NCI-H2107 treated with DMSO at 0.1 percent for 48 hours (cell line): ENCODE results near the gene TMEM134.
A peak's percentile ranks its signal among the peaks of the same experiment; 100 is the strongest.
"Not testable (repeated sequence)": the region's sequence is repeated elsewhere in the genome, so short reads cannot be mapped to it uniquely, and the experiment has no call there.

ENCODE experiments used
- DNase-seq: peaks from one replicate; lab custom pipeline; 2025; ENCODE audit not compliant: unreplicated experiment; lab: John Stamatoyannopoulos, UW

Gene TMEM134

DNA sequence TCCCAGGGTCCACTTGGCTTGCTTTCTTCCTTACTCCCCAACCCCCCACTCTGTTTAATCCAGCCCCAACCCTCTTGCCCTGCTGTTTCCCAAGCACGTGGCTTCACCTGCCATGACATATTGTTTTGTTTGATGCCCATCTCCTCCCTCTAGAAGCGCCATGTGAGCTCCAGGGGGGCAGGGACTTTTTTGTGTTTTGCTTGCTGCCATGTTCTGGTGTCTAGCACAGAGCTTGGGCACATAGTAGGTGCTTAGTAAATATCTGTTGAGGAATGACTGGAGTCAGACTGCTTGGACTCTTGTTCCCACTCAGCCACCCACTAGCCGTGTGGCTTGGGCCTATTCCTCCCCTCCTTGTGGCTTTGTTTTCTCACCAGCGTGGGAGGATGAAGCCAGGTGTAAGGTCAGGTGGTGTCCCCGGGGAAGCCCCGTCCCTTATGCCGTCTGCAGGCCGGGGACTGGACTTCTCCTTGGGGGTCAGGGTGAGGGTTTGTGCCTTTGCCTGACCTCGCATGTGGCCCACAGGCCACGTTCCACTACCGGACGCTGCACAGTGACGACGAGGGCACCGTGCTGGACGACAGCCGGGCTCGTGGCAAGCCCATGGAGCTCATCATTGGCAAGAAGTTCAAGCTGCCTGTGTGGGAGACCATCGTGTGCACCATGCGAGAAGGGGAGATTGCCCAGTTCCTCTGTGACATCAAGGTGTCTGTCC, 17.6 kb upstream of the TMEM134 start:
- DNase-seq: no peak

DNA sequence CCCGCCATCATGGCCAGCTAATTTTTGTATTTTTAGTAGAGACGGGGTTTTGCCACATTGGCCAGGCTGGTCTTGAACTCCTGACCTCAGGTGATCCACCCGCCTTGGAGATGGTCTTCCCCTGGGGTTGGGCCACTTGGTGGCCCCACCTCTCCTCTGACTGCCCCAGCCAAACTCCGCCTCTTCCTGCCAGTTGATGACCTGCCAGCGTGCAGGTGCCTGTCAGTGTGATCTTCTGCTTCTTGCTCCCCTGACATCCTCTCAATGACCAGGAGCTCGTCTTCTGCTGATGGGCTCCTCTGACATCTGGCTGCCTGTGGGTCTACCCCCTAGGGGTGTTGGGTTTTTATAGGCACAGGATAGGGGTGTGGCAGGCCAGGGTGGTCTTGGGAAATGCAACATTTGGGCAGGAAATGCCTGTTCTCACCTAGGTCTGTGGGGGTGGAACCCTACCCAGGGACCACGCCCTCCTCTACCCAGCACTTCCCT, 16.9 kb upstream of the TMEM134 start:
- not testable (repeated sequence) for DNase-seq

DNA sequence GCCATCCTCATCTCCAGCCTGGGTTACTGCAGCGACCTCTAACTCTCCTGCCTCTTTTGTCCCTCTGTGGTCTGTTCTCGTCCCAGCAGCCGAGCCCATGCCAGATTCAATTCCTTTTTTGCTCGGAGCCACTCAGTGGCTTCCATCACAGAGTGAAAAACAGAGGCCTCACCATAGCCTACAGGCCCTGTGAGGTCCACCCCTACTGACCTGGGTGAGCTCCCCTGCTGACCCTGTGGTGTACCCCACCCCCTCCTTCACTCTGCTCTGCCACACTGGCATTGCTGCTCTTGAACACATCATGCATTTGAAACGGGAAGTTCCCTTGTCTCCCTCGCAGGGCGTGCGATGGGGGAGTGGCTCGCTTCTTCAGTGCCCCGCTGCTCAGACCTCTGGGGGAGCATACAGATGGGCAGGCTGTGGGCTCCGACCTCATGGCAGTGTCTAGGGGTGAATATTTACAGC, 15.8 kb upstream of the TMEM134 start:
- no peak for DNase-seq

DNA sequence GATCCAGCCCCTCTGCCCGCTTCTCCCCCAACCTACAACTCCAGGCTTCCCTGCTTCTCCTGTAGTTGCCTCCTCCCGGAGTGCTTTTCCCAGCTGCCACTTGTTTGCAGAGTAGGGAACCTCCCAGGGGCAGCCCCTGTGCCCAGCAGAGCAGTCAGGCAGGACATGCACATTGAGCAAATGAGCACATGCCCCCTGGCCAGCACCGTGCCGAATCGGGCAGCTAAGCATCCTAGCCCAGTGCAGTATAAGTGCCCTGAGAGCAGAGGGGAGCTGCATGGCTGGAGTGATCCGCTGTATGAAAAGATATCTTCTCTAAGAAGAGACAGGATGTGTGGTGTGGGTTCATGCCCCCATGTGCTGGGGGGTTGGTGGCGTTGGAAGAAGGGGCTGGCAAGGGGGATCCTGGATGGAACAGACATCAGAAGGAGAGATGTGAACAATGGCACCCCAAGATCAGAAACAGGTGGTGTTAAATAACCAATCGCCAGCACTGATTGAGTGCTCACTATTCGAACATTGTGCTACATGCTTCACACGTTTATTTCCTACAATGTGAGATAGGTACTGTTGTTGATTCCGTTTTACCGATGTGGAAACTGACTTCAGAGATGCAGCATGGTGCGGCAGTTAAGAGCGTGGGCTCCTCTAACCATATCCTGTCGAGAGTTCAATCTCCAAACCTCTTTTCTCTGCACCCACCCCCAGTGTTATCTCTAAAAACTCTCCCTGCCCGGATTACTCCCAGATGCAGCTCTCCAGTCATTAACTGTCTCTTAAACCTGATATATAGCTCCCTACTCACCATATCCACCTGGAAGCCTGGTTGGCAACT, 15.0 kb upstream of the TMEM134 start:
- no peak for DNase-seq

DNA sequence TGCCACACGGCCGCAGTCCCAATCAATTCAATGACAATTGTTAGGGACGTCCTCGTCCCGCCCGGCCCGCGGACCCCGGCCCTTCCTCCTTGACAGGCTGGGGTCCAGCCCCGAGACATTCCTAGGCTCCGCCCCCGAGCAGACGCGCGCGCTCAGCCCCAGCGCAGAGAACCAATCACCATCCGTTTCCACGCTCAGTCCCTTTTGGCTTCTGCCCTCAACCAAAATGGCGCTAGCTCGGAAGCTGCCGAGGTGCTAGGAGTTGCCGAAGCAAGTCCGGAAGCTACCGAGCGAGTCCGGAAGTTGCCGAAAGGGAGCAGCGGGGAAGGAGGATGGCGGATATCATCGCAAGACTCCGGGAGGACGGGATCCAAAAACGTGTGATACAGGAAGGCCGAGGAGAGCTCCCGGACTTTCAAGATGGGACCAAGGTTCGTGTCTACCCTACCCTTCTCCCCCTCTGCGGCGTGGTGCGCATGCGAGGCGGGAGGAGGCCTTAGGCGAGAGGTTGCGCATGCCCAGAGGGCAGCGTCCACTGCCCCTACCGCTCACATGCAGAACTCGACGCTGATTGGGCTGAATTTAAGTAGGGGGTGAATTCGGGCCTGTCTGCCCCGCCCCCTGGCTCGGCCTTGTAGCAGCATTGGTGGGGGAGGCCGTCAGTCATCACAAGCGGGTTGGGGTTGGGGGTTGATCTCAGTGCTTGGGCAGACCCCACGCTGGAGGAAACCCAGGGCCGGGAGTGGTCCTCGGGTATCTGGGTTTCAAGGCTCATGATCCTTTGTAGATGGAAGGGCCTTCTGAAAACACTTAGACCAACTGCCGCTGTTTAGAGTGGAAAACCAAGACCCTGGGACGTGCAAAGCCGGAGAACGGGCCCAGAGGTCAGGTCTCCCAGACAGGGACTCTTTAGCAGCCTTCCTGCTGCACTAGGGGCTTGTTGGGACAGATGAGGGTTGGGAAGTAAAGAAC, 14.1 kb upstream of the TMEM134 start, which contains the start of gene AIP:
Gene AIP (plus strand): TSS at position 200 of the 972 bp plus-strand sequence. CDS start 133 bp downstream, at position 333.
- peak; percentile 97 for DNase-seq

DNA sequence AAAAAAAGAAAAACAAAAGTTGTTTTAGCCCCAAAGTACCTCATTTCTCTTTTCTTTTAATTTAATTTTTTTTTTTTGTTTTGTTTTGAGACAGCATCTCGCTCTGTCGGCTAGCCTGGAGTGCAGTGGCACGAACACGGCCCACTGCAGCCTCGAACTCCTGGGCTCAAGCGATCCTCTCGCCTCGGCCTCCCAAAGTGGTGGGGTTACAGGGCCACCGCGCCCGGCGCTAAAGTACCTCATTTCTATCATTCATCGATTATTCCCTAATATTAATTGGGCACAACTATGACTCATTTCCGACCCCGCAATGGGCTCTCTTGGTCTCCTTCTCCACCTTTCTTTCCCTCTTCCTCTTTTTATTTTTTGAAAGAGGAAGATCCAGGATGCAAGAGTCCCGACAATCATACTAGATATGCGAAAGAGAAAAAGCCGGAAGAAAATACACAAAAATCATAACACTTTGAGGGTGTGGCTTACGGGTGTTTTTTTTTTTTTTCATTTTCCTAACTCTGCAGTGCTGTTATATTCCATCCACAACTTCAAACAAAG, 13.3 kb upstream of the TMEM134 start:
- no peak for DNase-seq

DNA sequence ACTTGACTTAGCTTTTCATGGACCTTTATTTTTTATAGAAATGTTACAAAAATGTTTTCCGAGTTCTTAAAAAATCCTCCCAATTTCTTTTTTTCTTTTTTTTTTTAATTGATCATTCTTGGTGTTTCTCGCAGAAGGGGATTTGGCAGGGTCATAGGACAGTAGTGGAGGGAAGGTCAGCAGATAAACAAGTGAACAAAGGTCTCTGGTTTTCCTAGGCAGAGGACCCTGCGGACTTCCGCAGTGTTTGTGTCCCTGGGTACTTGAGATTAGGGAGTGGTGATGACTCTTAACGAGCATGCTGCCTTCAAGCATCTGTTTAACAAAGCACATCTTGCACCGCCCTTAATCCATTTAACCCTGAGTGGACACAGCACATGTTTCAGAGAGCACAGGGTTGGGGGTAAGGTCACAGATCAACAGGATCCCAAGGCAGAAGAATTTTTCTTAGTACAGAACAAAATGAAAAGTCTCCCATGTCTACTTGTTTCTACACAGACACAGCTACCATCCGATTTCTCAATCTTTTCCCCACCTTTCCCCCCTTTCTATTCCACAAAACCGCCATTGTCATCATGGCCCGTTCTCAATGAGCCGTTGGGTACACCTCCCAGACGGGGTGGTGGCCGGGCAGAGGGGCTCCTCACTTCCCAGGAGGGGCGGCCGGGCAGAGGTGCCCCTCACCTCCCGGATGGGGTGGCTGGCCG, 8.4 kb upstream of the TMEM134 start:
- DNase-seq: not testable (repeated sequence)

DNA sequence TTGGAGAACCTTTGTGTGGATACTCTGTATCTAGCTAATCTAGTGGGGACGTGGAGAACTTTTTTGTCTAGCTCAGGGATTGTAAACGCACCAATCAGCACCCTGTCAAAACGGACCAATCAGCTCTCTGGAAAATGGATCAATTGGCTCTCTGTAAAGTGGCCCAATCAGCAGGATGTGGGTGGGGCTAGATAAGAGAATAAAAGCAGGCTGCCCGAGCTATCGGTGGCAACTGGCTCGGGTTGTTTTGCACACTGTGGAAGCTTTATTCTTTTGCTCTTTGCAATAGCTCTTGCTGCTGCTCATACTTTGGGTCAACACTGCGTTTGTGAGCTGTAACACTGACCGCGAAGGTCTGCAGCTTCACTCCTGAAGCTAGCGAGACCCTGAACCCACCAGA, 7.6 kb upstream of the TMEM134 start:
- not testable (repeated sequence) for DNase-seq

DNA sequence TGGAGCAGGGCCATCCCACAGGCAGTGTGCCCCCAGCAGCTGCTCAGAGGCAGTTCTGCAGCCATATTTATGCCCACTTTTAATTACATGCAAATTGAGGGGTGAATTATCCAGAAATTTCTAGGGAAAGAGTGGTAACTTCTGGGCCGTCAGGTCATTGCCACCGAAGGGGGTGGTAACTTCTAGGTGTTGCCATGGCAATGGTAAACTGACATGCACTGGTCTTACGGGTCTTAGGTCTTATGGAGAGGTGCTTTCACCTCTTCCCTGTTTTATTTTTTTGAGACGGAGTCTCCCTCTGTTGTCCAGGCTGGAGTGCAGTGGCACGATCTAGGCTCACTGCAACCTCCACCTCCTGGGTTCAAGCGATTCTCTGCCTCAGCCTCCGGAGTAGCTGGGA, 3.8 kb upstream of the TMEM134 start:
- no peak for DNase-seq

DNA sequence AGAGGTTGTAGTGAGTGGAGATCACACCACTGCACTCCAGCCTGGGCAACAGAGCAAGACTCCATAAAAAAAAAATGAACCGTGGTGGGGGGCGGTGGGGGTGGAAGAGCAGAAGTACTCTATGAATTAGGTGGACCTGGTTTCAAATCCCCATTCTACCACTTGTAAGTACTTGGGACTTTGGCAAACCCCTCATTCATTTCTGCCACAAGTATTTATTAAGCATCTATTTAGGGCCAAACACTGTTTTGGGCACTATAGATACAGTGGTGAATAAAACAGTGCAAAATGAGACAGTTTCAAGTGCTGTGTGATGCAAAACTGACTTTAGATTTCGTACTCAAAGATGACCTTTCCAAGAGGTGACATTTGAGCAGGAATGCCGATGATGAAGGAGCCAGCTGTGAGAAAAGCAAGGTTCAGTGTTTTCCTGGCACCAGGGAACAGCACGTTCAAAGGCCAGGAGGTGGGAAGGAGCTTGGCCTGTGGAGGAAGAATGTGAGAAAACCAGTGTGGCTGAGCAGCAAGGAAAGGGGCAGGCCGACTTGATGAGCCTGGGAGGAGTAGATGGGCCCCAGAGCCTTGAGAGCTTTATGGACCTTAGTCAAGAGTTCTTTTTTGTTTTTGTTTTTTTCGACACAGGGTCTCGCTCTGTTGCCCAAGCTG, 1.4 kb upstream of the TMEM134 start:
- no peak for DNase-seq

DNA sequence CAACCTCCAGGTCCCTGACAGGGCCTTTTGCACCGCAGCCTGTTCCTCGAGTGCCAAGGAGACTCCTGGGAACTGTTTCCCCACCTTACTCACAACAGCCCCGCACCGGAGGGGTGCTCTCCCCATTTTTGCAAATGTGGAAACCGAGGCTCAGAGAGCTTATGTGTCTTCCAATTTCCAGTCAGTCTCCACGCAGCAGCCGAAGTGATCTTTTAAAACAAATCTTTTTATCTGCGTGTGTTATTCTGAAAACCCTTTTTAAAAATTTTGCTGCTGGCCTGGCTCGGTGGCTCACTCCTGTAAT, 409 bp upstream of the TMEM134 start:
- no peak for DNase-seq

DNA sequence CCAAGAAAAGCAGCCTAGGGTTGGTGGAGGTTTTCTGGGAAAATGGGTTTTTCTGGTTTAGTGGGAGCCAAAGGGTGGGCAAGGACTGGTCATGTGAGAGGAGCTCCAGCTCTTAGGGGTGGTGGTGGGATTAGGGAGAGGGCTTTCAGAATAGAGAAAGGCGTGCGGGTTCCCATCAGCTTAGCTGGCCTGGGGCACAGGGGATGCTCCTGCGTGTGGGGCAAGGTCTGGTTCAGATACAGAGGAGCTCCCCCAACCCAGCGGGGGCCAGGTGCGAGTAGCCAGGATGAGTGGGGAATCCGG, 644 bp downstream of the TMEM134 start:
- DNase-seq: no peak

DNA sequence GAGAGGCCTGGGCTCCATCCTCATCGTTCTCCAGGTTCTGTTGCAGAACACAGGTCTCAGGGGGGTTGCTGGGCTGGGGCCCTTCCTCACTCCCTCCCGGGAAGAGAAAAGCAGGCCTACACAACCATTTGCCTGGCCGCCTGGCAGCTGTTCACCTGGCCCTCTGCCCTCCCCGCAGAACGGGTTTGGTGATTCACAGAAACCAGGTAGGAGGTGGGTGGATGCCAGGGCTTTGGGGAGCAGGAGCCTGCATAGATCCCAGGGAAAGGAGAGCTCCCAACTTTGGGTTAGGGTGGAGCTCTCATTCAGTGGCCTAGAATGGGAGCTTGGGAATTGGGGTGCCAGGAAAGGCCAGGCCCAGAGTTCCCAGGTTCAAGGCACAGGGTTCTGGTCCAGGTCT, 995 bp downstream of the TMEM134 start:
- DNase-seq: peak; percentile 26

DNA sequence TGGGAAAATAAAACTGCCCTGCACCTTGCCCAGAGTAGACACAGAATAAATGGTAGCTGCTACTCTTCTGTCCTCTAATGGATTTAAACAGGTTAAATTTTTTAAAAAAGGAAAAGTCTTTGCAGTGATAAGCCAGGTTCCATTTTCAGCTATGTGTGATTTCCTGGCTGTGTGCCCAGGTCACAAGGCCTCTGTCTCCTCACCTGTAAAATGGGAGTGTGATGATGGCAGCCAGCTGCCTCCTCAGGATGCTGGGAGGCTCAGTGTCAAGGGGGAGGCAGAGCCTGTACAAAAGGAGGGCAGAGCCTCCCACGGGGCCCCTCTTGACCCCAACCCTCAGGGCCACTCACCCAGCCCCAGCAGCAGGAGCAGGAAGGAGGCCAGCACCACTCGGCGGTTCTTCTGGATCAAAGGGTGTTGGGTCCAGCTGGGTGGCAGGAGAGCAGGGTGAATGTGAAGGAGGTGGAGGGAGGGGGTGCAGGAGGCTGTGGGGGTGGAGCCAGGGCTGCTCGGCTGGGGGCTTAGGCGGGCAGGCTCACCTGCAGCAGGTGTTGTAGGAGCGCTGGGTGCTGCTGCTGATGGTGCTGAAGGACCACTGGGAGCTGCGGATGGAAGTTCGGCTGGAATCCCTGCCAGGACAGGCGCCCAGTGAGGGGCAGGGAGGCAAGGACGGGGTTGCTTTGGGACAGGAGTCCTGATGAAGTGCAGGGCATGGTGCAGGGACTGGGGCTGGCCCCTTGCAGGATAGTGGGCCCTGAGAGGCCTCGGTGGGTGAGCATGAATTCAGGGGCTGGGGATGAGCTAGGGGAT, 1.9 kb downstream of the TMEM134 start:
- DNase-seq: no peak

DNA sequence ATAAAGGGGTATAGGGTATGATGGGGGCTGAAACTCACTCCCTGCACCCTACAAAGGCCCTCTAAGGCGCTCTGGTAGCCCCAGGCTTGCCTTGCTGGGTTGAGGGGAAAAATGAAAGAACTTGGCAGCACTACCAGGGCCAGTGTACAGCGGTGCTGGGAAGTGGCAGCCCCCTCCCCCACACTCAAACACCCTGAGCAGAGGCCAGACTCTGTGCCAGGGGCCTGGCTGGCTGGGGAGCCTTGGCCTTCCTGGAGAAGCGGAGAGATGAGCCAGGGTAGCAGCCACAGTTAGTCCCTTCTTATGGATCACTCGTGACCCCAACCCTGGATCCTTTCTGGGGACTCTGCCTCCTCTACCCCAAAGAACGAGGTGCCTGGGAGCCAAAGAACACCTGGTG, 2.7 kb downstream of the TMEM134 start:
- DNase-seq: no peak

DNA sequence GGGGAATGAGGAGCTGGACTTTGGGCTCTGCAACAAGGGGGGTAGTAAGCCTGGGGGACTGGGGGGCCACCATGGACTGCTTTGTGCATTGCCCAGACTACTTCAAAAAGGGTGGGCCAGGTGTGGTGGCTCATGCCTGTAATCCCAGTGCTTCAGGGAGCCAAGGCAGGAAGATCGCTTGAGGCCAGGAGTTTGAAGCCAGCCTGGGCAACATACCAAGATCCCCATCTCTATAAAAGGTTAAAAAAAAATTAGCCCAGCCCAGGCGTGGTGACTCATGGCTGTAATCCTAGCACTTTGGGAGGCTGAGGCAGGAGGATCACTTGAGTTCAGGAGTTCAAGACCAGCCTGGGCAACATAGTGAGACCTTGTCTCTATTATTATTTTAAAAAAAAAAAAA, 3.5 kb downstream of the TMEM134 start:
- DNase-seq: not testable (repeated sequence)

DNA sequence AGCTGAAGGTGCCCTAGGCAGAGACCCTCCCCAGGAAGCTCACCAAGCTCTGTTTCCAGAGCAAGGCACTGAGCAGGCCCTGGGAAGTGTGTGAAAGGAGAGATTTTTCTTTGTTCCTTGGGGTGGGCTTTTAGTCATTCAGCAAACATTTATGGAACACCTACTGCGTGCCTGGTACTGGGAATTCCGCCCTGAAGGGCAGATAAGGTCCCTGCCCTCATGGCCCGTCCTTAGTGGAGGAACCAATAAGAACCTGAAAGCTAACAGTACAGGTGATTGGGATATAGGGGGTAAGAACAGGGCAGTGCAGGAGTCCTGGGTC, 3.9 kb downstream of the TMEM134 start:
- no peak for DNase-seq

DNA sequence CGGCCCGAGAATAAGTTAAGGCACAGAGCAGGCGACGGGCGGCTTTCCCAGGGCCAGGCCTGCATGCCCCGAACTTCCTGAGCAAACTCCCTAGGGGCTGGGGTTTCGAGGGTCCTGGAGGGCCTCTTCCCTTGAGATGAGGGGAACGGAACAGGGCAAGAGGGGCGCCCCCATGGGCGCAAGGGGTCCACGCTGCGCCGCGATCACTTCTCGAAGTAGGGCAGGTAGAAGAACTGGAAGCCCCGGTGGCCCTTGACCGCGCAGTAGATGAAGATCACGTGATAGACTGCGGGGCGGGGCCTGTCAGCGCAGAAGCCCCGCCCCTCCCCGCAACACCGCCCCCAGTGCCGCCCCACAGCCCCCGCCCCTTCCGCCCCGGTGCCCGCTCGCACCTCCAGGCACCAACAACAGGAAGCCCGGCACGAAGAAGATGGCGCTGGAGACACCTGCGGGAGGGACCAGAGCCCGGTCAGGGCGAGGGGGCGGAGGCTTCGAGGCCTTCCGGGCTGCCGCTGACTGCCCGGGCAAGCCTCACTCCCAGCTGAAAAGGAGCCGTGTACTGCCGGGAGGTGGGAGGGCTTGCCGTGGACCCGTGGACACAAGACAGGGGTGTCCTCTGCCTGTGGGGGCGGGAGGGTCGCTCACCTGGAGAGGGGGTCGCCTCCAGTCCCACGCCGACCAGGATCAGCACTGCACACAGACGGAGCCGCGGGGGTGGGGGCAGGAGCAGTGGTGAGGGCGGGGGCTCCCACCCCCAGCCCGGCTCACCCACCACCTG, 4.5 kb downstream of the TMEM134 start:
- peak; percentile 62 for DNase-seq
